CD4-positive, alpha-beta T cell treated with Interleukin-15 for 4 hours (primary cell): ENCODE measurements around the gene ZNF91.
"Not testable (repeated sequence)": the region's sequence is repeated elsewhere in the genome, so short reads cannot be mapped to it uniquely, and the experiment has no call there.

Source experiments
- DNase-seq: peaks from one replicate; pipeline ENCODE4 v3.0.0-alpha.2; 2020; ENCODE audit warnings: low spot score

Gene ZNF91

GRCh38 chr19:23318143-23318542 is 77.1 kb downstream of the ZNF91 start:
- DNase-seq: no peak

DNA sequence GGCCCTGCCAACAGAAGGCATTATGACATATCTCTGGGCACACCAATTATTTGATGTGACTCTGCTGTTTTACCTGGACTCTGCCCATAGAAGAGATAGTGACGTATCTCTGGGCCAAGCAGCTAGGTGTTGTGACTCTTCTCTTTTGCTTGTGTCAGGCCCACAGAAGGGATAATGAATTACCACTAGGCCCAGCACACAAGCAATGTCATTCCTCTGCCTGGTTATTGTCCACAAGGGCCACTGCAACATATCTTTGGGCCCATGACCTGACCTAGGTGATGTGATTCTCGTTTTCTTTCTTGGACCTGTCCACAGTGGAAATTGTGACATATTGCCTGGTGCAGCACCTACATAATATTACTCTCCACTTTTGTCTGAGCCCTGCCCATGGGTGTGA is 80.0 kb downstream of the ZNF91 start:
- no peak for DNase-seq

GRCh38 chr19:23314505-23315251 is 80.6 kb downstream of the ZNF91 start:
- DNase-seq: no peak

DNA sequence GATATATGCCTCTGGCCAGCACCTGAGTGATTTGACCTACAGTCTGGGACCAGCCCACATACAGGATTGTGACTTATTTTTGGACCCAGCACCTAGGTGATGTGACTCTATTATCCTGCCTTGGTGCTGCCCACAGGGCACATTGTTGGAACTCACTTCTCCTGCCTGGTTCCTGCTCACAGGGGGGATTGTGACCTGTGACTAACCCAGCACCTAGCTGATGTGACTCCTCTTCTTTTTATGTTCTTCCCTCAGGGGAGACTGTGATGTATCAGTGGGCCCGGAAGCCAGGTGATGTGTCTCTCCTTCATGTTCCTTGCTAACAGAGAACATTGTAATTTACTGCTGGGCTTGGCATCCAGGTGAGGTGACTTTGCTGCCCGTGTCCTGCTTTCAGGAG is 82.1 kb downstream of the ZNF91 start:
- no peak for DNase-seq

GRCh38 chr19:23312515-23312914 is 82.8 kb downstream of the ZNF91 start:
- no peak for DNase-seq

GRCh38 chr19:23311551-23311950 is 83.7 kb downstream of the ZNF91 start:
- no peak for DNase-seq

- no peak for DNase-seq
Observed at GRCh38 chr19:23310729-23311211, 84.5 kb downstream of the ZNF91 start.

GRCh38 chr19:23309926-23310325 is 85.3 kb downstream of the ZNF91 start:
- no peak for DNase-seq

- no peak for DNase-seq
Observed at GRCh38 chr19:23305555-23305954, 89.7 kb downstream of the ZNF91 start.

DNA sequence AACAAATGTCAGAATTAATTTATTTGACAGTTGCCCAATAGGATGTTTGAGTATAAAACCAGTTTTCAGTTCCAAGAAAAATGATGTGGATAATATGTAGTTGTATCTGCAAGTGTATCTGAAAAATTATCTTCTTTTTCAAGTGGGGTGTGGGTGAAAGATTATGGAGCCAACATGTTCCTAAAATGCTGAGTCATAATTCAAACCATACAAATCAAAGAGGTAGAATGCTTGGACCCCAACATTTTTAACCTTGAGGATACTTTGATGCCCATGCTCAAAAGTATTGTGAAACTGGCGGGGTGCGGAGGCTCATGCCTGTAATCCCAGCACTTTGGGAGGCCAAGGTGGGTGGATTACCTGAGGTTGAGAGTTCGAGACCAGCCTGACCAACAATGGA is 91.0 kb downstream of the ZNF91 start:
- DNase-seq: no peak

- DNase-seq: no peak
Observed at GRCh38 chr19:23294141-23294540, 101.1 kb downstream of the ZNF91 start.

DNA sequence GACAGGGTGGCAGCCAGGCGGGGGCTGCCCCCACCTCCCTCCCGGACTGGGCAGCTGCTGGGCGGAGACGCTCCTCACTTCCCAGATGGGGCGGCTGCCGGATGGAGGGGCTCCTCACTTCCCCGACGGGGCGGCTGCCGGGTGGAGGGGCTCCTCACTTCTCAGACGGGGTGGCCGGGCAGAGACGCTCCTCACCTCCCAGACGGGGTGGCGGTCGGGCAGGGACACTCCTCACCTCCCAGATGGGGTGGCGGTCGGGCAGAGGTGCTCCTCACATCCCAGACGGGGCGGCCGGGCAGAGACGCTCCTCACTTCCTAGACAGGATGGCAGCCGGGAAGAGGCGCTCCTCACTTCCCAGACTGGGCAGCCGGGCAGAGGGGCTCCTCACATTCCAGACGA is 105.3 kb downstream of the ZNF91 start:
- not testable (repeated sequence) for DNase-seq
